Measurements from ENCODE around the gene SOHLH1. TPM values are rescaled to one million over a fixed set of nuclear protein-coding genes. Genes with fewer than 3 reads are reported as not detected.

Gene SOHLH1
- total and polyA plus RNA-seq, 10 of the 15 experiments (the other 5 are each of a cell fraction or from before 2014, with no cell fraction given): not detected

GRCh38 chr9:135706288-135706687 lies 7.0 kb upstream of the SOHLH1 start (continued):
- no peak for TF ChIP-seq PAX8 (IDR thresholded peaks at IDR 0.05)
- TF ChIP-seq ASH2L (IDR thresholded peaks at IDR 0.05; ENCODE audit: borderline replicate concordance, low read depth): no peak
- TF ChIP-seq SP1 (IDR thresholded peaks at IDR 0.05; ENCODE audit: low read depth, low read length): no peak

- no TSS peak for BruUV-seq (replicated peaks)
- FAIRE-seq (no peak), DNase-seq (ENCODE audit: low read depth, low spot score) (no peak), ATAC-seq (no peak)
- no peaks in the 10 kb centered on the region for H4K20me1 ChIP-seq (ENCODE audit: control insufficient read depth, insufficient read depth)
- H3K4me2 ChIP-seq (ENCODE audit: control insufficient read depth, insufficient read depth): no peak overlapping the region
- no peak overlapping the region for H3K9ac ChIP-seq (ENCODE audit: control insufficient read depth, insufficient read depth, low read length)
- CTCF ChIA-PET: interaction anchor here (1.0 kb wide), 1 partner anchor 11 kb away, joined by 3 read pairs; no protein-coding TSS in a partner anchor
- H3K79me2 ChIP-seq (ENCODE audit: control insufficient read depth, insufficient read depth, low read length): no peaks in the 10 kb centered on the region
- TF ChIP-seq KLF5 (IDR thresholded peaks at IDR 0.05; ENCODE audit: partially characterized antibody): no peak
- no peak for TF ChIP-seq CHD1 (IDR thresholded peaks at IDR 0.05; ENCODE audit: low read depth, low read length)
- no peak overlapping the region for H3K27ac ChIP-seq (ENCODE audit: control insufficient read depth, insufficient read depth)
- in situ Hi-C loops (cut with MboI): no loop called here
- SMC1A ChIA-PET (ENCODE audit: uncharacterized antibody, unreplicated experiment): no interaction called here
- H3K4me3 ChIP-seq: no peak overlapping the region
- POLR2A ChIA-PET: no interaction called here
- H3K27me3 ChIP-seq (replicated peaks in 1 of 2; ENCODE audit: control insufficient read depth in 2 of 2, insufficient read depth in 2 of 2, low read length in 1 of 2): no peaks in the 10 kb centered on the region
- RAD21 ChIA-PET (ENCODE audit: unreplicated experiment): no interaction called here
- intact Hi-C loops (cut with micrococcal nuclease; ENCODE audit: unreplicated experiment): no loop called here
- no peaks in the 10 kb centered on the region for H3K4me1 ChIP-seq (ENCODE audit: control insufficient read depth, insufficient read depth, low read length)
- H3K9me3 ChIP-seq (replicated peaks; ENCODE audit: control insufficient read depth, insufficient read depth, low read length): no peaks in the 10 kb centered on the region
- 11% methylated on average over 14 of the region's 14 CpGs for WGBS (ENCODE audit: insufficient coverage, insufficient replicate concordance, low lambda C conversion rate, missing lambda C conversion rate)
- no peak overlapping the region for H2AFZ ChIP-seq (ENCODE audit: control insufficient read depth, low read depth, low read length)
- H3K36me3 ChIP-seq (ENCODE audit: control insufficient read depth in 2 of 2, insufficient read depth in 2 of 2, low read length in 1 of 2): no peaks in the 10 kb centered on the region
Measured at GRCh38 chr9:135705376-135705775, 6.1 kb upstream of the SOHLH1 start.

GRCh38 chr9:135704483-135704882 lies 5.2 kb upstream of the SOHLH1 start:
- in situ Hi-C loops (cut with MboI): no loop called here
- no peak for TF ChIP-seq EED (IDR thresholded peaks at IDR 0.05; ENCODE audit: low read depth)
- TF ChIP-seq ASH2L (IDR thresholded peaks at IDR 0.05; ENCODE audit: borderline replicate concordance, low read depth): no peak
- TF ChIP-seq ZBTB40 (IDR thresholded peaks at IDR 0.05; ENCODE audit: borderline replicate concordance): no peak
- TF ChIP-seq POU2F2 (IDR thresholded peaks at IDR 0.05; ENCODE audit: borderline replicate concordance, low read depth, low read length): no peak
- TF ChIP-seq BHLHE40 (IDR thresholded peaks at IDR 0.05; ENCODE audit: borderline replicate concordance in 1 of 2, low read depth in 2 of 2, low read length in 1 of 2): no peak
- no peak for TF ChIP-seq POLR2AphosphoS5 (IDR thresholded peaks at IDR 0.05; ENCODE audit: low read length)
- no peak for TF ChIP-seq NFYB (IDR thresholded peaks at IDR 0.05; ENCODE audit: insufficient read depth, low read depth, low read length)
- no peak for TF ChIP-seq RFX5 (IDR thresholded peaks at IDR 0.05; ENCODE audit: low read depth, low read length)
- TF ChIP-seq SREBF1 (IDR thresholded peaks at IDR 0.05; ENCODE audit: low read length): no peak
- no peak for TF ChIP-seq RCOR1 (conservative IDR thresholded peaks at IDR 0.05; ENCODE audit: low read depth, low read length)

More at GRCh38 chr9:135704483-135704882, 5.2 kb upstream of the SOHLH1 start:
- ChIA-PET CTCF (interaction anchor here (0.6 to 1.0 kb wide), 2 partner anchors 10 to 471 kb away, joined by 3 to 4 read pairs; no protein-coding TSS in a partner anchor), POLR2A (no interaction called here), SMC1A (ENCODE audit: uncharacterized antibody, unreplicated experiment) (interaction anchor here (0.6 kb wide), 1 partner anchor 263 kb away, joined by 3 read pairs; no protein-coding TSS in a partner anchor), RAD21 (ENCODE audit: unreplicated experiment) (no interaction called here)
- no peaks in the 10 kb centered on the region for H4K20me1 ChIP-seq (ENCODE audit: control insufficient read depth, insufficient read depth)
- no peaks in the 10 kb centered on the region for H3K9me3 ChIP-seq (replicated peaks; ENCODE audit: control insufficient read depth, insufficient read depth, low read length)
- BruUV-seq (replicated peaks): no TSS peak
- no peak for DNase-seq (ENCODE audit: low read depth, low spot score)
- intact Hi-C loops (cut with micrococcal nuclease; ENCODE audit: unreplicated experiment): no loop called here
- FAIRE-seq: no peak
- H3K27ac ChIP-seq (ENCODE audit: control insufficient read depth, insufficient read depth): no peak overlapping the region
- ATAC-seq: no peak
- H3K79me2 ChIP-seq (ENCODE audit: control insufficient read depth, insufficient read depth, low read length): no peaks in the 10 kb centered on the region
- H3K36me3 ChIP-seq (ENCODE audit: control insufficient read depth in 2 of 2, insufficient read depth in 2 of 2, low read length in 1 of 2): no peaks in the 10 kb centered on the region
- H3K9ac ChIP-seq (ENCODE audit: control insufficient read depth, insufficient read depth, low read length): no peak overlapping the region
- WGBS (ENCODE audit: insufficient coverage, insufficient replicate concordance, low lambda C conversion rate, missing lambda C conversion rate): 42% methylated on average over 5 of the region's 5 CpGs
- no peaks in the 10 kb centered on the region for H3K4me1 ChIP-seq (ENCODE audit: control insufficient read depth, insufficient read depth, low read length)
- H3K4me3 ChIP-seq: no peak overlapping the region
- H3K4me2 ChIP-seq (ENCODE audit: control insufficient read depth, insufficient read depth): no peak overlapping the region
- no peaks in the 10 kb centered on the region for H3K27me3 ChIP-seq (replicated peaks in 1 of 2; ENCODE audit: control insufficient read depth in 2 of 2, insufficient read depth in 2 of 2, low read length in 1 of 2)
- H2AFZ ChIP-seq (ENCODE audit: control insufficient read depth, low read depth, low read length): no peak overlapping the region

Measured in GM12878 (cell line).